NCI-H2029 (cell line): Measurements from ENCODE around the gene TRAFD1.

Experiments used
- DNase-seq: peaks from one replicate; lab custom pipeline; 2025; lab: John Stamatoyannopoulos, UW

Gene TRAFD1

DNA sequence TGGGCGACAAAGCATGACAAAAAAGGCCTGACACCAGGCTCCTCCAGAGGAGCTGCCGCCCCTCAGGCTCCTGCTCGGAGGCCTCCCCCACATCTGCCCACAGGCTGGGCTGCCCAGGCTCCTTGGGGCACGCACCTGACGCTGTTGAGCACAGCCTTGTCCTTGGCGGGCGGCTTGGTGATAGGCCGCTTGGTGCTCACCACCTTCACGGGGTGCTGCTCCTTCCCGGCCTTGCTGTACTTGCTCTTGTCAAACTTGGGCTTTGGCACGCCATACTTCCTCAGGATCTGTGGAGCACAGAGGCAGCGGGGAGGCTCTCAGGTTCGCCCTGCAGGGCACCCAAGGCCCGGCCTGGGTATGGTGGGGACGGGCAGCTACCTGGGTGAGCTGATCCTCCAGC lies 53.4 kb downstream of the TRAFD1 start:
- DNase-seq: no peak

DNA sequence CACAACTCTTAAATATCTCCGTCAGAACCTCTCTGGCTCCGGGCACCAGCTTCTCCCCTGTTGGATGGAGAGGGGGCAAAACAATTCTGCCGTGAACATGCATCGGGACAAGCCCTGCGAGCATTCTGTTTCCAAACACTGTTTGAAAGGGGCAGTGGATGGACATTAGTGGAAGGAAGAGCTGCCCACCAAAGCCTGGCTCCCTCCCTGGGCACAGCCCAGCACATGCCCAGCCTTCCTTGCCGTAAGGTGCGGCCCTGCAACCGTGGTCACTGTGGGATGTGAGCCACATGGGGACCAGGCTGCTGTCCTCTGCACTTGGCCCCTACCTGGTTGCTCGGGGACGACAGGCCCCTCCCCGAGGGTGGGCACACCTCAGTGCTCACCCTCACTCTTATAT lies 54.0 kb downstream of the TRAFD1 start:
- no peak for DNase-seq

GRCh38 chr12:112179916-112180315 lies 54.6 kb downstream of the TRAFD1 start:
- DNase-seq: no peak

DNA sequence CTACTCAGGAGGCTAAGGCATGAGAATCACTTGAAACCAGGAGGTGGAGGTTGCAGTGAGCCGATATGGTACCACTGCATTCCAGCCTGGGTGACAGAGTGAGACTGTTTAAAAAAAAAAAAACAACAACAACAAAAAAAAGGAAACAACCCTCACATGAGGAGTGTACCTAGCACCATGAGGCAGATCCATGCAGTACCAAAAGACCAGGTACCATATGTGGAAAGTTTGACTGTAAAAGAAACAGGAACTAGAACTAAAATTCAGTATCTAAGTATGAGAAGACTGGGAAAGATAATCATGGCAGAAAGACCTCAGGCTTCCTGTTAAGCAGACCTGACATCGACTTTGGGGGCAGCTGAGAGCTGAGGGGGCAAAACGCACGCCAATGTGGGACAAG lies 55.1 kb downstream of the TRAFD1 start:
- DNase-seq: no peak

- peak; percentile 84 for DNase-seq
Measured at GRCh38 chr12:112182499-112182898, 57.1 kb downstream of the TRAFD1 start.

- DNase-seq: no peak
Measured at GRCh38 chr12:112183141-112184021, 58.0 kb downstream of the TRAFD1 start.

- DNase-seq: no peak
Measured at GRCh38 chr12:112184056-112184887, 58.9 kb downstream of the TRAFD1 start.

DNA sequence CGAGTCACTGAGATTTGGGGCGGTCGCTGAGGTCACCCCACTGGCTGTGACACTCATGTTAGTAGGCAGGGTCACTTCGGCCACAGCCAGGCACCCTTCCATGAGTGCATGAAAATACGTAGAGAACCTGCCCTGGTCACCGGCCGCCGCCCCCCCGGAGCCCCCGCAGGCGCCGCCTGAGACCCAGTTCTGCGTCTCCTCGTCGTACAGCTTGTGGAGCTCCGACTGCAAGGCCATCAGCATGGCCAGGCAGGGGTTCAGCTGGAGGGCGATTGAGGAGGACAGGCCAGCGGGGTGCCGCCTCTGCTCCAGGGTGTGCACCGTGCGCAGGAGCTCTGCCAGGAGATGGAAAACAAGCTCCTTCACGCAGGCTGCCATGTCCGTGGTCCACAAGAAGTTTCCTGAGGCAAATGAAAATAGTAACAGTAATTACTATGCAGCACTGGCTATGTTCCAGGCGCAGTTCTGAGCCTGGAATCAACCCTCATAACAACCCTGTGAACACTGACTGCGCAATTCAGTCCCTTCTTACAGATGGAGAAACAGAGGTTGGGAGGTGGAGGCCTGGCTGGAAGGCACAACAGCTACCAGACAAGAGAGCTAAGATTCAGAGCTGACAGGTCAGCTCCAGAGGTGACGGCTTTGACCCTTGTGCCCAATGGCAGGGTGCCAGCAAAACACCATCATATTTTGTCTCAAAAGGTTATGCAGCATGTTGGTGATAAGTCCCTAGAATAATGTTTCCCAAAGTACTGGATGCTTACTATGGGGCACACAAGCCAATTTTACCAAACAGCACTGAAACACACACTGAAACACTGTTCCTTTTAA lies 59.9 kb downstream of the TRAFD1 start:
- DNase-seq: no peak

- DNase-seq: no peak
Measured at GRCh38 chr12:112188130-112188830, 62.9 kb downstream of the TRAFD1 start.

- DNase-seq: peak; percentile 88
Measured at GRCh38 chr12:112190231-112191025, 65.1 kb downstream of the TRAFD1 start.

DNA sequence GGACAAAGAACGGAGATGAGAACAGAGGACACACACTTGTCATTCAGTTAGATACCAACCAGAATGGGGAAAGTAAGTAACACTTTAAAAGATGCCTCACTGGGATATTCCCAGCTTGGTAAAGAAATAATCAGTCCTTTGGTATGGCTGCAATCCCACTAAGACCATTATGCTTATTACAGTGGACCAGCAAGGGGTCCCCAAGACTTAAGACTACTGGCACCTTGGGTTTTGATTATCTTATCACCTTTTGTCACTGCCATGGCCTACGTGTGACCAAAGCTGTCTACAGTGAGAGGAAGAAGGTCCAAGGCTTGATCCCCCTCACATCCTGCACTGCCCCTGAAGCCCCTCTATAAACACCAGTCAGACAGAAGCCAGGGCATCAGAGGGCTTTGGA lies 65.8 kb downstream of the TRAFD1 start:
- no peak for DNase-seq

- no peak for DNase-seq
Measured at GRCh38 chr12:112191840-112192321, 66.5 kb downstream of the TRAFD1 start.

GRCh38 chr12:112192475-112192874 lies 67.1 kb downstream of the TRAFD1 start:
- DNase-seq: no peak

- no peak for DNase-seq
Measured at GRCh38 chr12:112194601-112195247, 69.4 kb downstream of the TRAFD1 start.

GRCh38 chr12:112196196-112196875 lies 71.0 kb downstream of the TRAFD1 start:
- DNase-seq: no peak

DNA sequence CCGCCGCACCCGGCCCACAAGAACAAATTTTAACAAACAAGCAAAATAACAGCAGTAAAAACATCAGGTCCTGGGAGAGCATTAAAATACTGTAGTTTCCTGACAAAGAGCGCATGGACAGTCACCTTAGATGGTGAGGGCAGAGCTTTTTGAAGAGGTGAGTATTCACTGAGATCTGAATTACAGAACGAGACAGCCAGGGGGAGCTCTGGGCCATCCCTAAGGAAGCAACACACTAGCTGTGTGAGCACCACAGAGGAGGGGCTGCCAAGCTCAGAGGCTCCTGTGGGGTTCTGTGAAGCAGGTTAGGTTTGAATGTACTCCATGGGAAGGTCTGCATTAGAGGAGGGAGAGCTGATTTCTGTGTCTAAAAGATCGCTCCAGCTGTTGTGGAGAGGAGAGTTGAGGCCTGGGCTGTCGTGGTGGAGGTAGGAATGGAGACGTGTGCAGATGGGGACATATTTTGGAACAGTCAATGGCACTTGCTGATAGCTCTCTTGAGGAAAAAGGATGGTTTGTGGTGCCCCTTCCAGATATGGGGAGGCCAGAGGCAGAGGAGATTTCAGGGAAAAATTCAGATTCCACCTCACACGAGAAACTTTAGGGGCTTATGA lies 72.9 kb downstream of the TRAFD1 start:
- DNase-seq: peak; percentile 64

DNA sequence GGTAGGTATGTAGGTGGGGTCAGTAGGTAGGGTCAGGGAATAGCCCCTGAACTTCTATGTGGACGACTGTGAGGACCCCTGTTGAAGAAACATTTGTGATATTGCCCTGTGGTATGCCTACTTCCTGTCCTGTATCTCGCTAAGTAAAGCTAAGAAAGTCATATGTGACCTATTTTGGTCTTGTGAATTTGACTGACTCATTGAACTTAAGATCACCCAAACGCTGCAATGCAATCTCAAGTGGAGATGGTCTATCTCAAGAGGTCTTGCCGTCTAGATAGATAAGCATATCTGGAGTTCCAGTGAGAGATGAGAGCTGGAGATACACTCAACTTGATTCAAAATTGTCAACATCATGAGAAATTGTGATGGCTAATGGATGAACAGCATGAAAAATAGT lies 73.8 kb downstream of the TRAFD1 start:
- DNase-seq: no peak
